ENCODE data around the gene OR8B4.
"Not testable (repeated sequence)": the region's sequence is repeated elsewhere in the genome, so short reads cannot be mapped to it uniquely, and the experiment has no call there.

The OR8B4 gene

GRCh38 chr11:124403186-124403585 lies 21.5 kb downstream of the OR8B4 start:
- DNase-seq: not testable (repeated sequence)

DNA sequence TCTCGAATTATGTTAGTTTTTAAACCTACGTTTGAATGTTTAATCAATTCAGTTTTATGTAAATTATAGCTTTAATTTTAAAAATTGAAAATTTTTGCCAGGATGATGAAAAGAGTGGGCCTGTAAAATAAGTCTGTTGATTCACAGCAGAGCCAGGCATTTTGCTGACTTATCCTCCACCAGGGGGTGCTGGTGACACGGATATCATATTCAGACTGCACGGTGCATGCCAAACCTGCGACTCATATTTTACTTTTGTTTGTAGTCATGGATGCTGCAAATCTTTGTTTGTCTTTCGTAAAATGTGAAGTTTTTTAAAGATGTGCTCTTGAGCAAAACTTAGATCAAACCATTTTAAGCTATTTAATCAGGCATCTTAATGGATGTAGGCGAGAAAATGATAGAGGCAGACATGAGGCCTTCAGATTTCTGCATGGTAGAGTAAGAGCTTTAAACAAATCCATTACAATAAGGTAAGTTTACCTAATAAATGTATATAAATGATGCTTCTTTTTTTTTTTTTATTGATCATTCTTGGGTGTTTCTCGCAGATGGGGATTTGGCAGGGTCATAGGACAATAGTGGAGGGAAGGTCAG lies 22.2 kb downstream of the OR8B4 start:
- peak in 3 of 5 donors; percentile 1 to 54 (median 26) for DNase-seq

DNA sequence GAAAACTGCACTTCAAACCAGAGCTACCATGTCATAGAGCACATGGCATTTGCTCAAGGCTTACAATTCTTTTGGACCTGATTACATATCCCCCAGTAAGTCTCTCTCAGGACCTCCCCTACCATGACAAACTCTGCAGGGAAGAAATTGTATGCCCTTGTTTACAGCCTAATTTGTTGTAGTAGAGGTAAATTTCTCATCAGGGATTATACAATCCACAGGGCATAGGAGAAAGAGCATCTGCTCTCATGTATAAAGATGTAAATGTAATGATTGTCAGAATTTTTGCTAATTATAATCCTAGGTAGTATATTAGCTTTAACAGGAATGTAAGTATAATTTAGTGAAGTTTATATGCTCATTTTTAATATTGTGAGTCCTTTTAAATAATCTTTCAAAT lies 25.7 kb downstream of the OR8B4 start, which contains the start of gene OR8B3:
Gene OR8B3, minus strand, starts transcription at position 101 of the 400 bp plus-strand sequence. CDS start 1,673 bp downstream, outside the sequence.
- no peak for DNase-seq

DNA sequence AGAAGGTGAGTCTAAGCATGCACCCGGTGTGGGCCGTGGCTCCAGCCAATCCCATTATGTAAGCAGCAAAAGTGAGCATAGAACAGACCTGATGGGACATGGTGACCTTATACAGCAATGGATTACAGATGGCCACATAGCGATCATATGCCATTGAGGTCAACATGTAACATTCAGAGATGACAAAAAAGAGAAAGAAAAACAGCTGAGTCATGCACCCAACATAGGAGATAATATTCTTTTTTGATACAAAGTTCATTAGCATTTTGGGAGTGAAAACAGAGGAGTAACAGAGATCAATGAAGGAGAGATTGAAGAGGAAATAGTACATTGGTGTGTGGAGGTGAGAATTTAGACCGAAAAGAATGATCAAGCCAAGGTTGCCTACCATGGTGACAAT lies 27.8 kb downstream of the OR8B4 start:
- not testable (repeated sequence) for DNase-seq

GRCh38 chr11:124394408-124394807 lies 30.3 kb downstream of the OR8B4 start:
- DNase-seq: no peak

DNA sequence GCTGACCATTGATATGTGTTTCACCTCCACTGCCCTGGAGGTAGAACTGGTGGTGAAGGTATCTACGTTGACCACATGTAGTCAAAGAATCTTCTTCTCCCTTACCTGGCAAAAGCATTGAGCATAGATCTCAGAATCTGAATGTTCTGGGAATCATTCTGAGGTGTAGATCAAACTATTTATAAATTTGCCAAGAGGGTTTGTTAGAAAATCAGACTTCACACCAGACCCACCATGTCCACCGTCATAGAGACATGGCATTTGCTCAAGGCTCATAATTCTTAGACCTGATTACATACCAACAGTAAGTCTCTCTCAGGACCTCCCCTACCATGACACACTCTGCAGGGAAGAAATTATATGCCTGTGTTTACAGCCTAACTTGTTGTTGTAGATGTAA lies 40.3 kb downstream of the OR8B4 start, which contains the start of gene OR8B2:
Gene OR8B2, minus strand, starts transcription at position 101 of the 400 bp plus-strand sequence. CDS start 1,156 bp downstream, outside the sequence.
- DNase-seq: no peak

GRCh38 chr11:124382857-124383256 lies 41.8 kb downstream of the OR8B4 start:
- not testable (repeated sequence) for DNase-seq

- no peak for DNase-seq
Observed at GRCh38 chr11:124380585-124380984, 44.1 kb downstream of the OR8B4 start.

GRCh38 chr11:124376280-124376679 lies 48.4 kb downstream of the OR8B4 start:
- no peak for DNase-seq
